ENCODE data around the gene PDZD11.
A peak's percentile ranks its signal among the peaks of the same experiment; 100 is the strongest.
"Not testable (repeated sequence)": the region's sequence is repeated elsewhere in the genome, so short reads cannot be mapped to it uniquely, and the experiment has no call there.

The PDZD11 gene

GRCh38 chrX:70255452-70255851 is 34.3 kb downstream of the PDZD11 start:
- no peak for DNase-seq

- no peak for DNase-seq
Measured at GRCh38 chrX:70254909-70255308, 34.8 kb downstream of the PDZD11 start.

- DNase-seq: no peak
Measured at GRCh38 chrX:70254063-70254400, 35.7 kb downstream of the PDZD11 start.

- DNase-seq: peak; percentile 10
Measured at GRCh38 chrX:70253377-70254062, 36.2 kb downstream of the PDZD11 start.

- DNase-seq: no peak
Measured at GRCh38 chrX:70252491-70252890, 37.2 kb downstream of the PDZD11 start.

GRCh38 chrX:70247252-70247651 is 42.5 kb downstream of the PDZD11 start:
- DNase-seq: no peak

GRCh38 chrX:70244881-70245280 is 44.8 kb downstream of the PDZD11 start:
- no peak for DNase-seq

- not testable (repeated sequence) for DNase-seq
Measured at GRCh38 chrX:70243601-70244000, 46.1 kb downstream of the PDZD11 start.

GRCh38 chrX:70241501-70241900 is 48.2 kb downstream of the PDZD11 start:
- no peak for DNase-seq

GRCh38 chrX:70240751-70241150 is 49.0 kb downstream of the PDZD11 start:
- DNase-seq: no peak
